ENCODE data around the gene ITPR1.

DNA sequence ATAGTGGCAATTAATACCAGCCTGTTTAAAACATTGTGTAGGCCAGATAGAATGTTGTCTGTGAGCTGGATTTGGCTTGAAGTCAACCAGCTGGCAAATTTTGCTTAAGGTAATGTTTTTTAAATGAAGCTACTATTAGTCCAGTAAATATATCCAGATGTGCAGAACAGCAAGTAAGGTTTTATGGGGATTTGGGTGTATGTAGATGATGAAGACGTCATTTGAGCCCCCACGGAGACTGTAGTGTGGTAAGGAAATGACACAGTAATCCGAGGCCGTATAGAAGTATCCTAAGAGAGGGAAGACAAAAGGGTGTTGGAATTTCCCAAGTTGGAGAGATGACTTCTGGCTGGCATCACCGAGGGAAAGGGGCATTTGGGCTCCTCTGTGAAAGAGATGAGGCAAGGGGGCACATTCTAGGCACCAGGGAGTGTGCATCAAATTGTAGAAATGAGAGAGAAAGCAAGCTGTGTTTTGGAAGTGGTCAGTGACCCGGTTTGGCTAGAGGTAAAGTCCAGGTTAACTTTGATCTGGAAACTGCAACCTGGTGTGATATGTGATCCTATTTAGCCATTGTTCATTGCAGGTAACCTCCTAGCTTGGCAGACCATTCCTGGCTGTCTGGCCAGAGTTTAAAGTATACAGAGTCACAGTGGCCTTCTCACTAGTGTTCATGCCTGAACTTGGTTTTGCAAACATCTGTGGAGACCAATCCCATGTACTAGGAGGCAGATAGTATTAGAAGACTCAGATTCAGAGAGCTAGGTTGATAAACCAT lies 104.2 kb downstream of the ITPR1 start:
- TF ChIP-seq ELF4 (IDR thresholded peaks at IDR 0.05) (no peak), FOXM1 (IDR thresholded peaks at IDR 0.05; ENCODE audit: borderline replicate concordance) (no peak), FOXA1 (IDR thresholded peaks at IDR 0.05) (no peak), SP1 (IDR thresholded peaks at IDR 0.05) (no peak)

Measured in HEK293T (cell line).